ENCODE data around the gene ATF4. TPM values are rescaled to one million over a fixed set of nuclear protein-coding genes. Genes with fewer than 3 reads are reported as not detected.

ATF4 gene
- total and polyA plus RNA-seq, 4 donors: 179 to 882 (median 410) TPM

DNA sequence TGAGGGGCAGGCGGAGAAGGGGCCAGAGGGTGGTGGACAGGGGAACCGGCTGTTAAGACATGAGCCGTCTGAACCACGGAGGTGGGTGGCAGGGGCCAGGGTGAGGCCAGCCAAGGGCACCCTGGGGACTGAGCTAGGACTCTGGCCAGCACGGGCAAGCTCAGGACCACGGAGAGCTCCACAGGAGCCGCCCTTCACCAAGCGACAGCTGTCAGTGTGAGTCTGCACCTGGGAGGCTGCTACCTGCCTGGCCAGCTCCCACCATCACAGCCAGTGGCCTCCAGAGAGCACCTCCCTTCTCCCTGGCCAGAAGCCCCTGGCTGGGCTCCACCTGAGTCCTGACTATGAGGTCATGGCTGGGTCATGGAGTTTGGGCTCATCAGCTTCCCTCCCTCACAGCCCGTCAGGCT lies 41.9 kb upstream of the ATF4 start:
- no peak overlapping the region for H3K9ac ChIP-seq (ENCODE audit: insufficient read depth in 1 of 2, low read length in 2 of 2)
- no peak overlapping the region for H3K27ac ChIP-seq (ENCODE audit: low read depth in 1 of 2, low read length in 1 of 2)
- peaks cover 0 to 5% (median 0%) of the 10 kb centered on the region in 4 donors for H3K36me3 ChIP-seq (ENCODE audit: control insufficient read depth in 4 of 4, insufficient read depth in 4 of 4, low read length in 4 of 4)
- 65 to 77% methylated on average over 9 of the region's 9 CpGs for WGBS, 2 donors
- peaks cover 0 to 25% (median 0%) of the 10 kb centered on the region in 5 donors for H3K4me1 ChIP-seq (ENCODE audit: control insufficient read depth in 5 of 5, insufficient read depth in 5 of 5, low read length in 5 of 5)
- no peak overlapping the region for H3K4me3 ChIP-seq
- H3K9me3 ChIP-seq (ENCODE audit: control insufficient read depth in 4 of 4, insufficient read depth in 3 of 4, low read length in 3 of 4): no peaks in the 10 kb centered on the region
- no peak for TF ChIP-seq CTCF (IDR thresholded peaks at IDR 0.05; ENCODE audit: control extremely low read depth, extremely low read depth)
- no peak for ATAC-seq (ENCODE audit: insufficient read depth, low FRiP score)
- H3K27me3 ChIP-seq (ENCODE audit: control insufficient read depth in 3 of 3, insufficient read depth in 3 of 3, low read length in 2 of 3): no peaks in the 10 kb centered on the region
- no peak for DNase-seq

DNA sequence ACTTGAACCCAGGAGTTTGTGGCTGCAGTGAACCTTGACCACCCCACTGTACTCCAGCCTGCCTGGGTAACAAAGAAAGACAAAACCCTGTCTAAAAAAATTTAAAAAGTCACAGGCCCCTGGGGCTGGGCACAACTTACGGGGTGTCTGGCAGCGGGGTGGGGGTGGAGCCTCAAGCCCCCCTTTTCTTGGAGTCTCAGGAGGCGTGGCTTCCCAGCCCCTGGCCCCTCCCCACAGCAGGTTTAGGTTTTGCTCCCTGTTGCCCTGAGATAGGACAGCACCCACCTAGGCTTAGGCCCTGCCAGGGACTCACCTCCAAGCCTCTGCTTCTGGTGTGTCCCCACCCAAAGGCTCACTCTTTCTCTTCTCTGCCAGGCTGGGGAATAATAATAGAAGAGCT lies 41.1 kb upstream of the ATF4 start:
- H3K4me3 ChIP-seq: no peak overlapping the region
- peaks cover 0 to 19% (median 0%) of the 10 kb centered on the region in 5 donors for H3K4me1 ChIP-seq (ENCODE audit: control insufficient read depth in 5 of 5, insufficient read depth in 5 of 5, low read length in 5 of 5)
- no peak for TF ChIP-seq CTCF (IDR thresholded peaks at IDR 0.05; ENCODE audit: control extremely low read depth, extremely low read depth)
- WGBS, 2 donors: 81 to 90% methylated on average over 3 of the region's 3 CpGs
- H3K36me3 ChIP-seq (ENCODE audit: control insufficient read depth in 4 of 4, insufficient read depth in 4 of 4, low read length in 4 of 4): peaks cover 0 to 5% (median 0%) of the 10 kb centered on the region in 4 donors
- DNase-seq (no peak), ATAC-seq (ENCODE audit: insufficient read depth, low FRiP score) (no peak)
- no peak overlapping the region for H3K9ac ChIP-seq (ENCODE audit: insufficient read depth in 1 of 2, low read length in 2 of 2)
- no peaks in the 10 kb centered on the region for H3K27me3 ChIP-seq (ENCODE audit: control insufficient read depth in 3 of 3, insufficient read depth in 3 of 3, low read length in 2 of 3)
- no peaks in the 10 kb centered on the region for H3K9me3 ChIP-seq (ENCODE audit: control insufficient read depth in 4 of 4, insufficient read depth in 3 of 4, low read length in 3 of 4)
- no peak overlapping the region for H3K27ac ChIP-seq (ENCODE audit: low read depth in 1 of 2, low read length in 1 of 2)

- H3K4me3 ChIP-seq: no peak overlapping the region
- 75 to 94% methylated on average over 1 of the region's 1 CpG for WGBS, 2 donors
Measured at GRCh38 chr22:39480557-39480956, 39.8 kb upstream of the ATF4 start.

More at GRCh38 chr22:39480557-39480956, 39.8 kb upstream of the ATF4 start:
- no peaks in the 10 kb centered on the region for H3K9me3 ChIP-seq (ENCODE audit: control insufficient read depth in 4 of 4, insufficient read depth in 3 of 4, low read length in 3 of 4)
- no peak overlapping the region for H3K27ac ChIP-seq (ENCODE audit: low read depth in 1 of 2, low read length in 1 of 2)
- no peak overlapping the region for H3K9ac ChIP-seq (ENCODE audit: insufficient read depth in 1 of 2, low read length in 2 of 2)
- H3K27me3 ChIP-seq (ENCODE audit: control insufficient read depth in 3 of 3, insufficient read depth in 3 of 3, low read length in 2 of 3): no peaks in the 10 kb centered on the region
- H3K36me3 ChIP-seq (ENCODE audit: control insufficient read depth in 4 of 4, insufficient read depth in 4 of 4, low read length in 4 of 4): peaks cover 0 to 5% (median 0%) of the 10 kb centered on the region in 4 donors
- no peak for TF ChIP-seq CTCF (IDR thresholded peaks at IDR 0.05; ENCODE audit: control extremely low read depth, extremely low read depth)
- DNase-seq (no peak), ATAC-seq (ENCODE audit: insufficient read depth, low FRiP score) (no peak)
- H3K4me1 ChIP-seq (ENCODE audit: control insufficient read depth in 5 of 5, insufficient read depth in 5 of 5, low read length in 5 of 5): peaks cover 0 to 6% (median 0%) of the 10 kb centered on the region in 5 donors

Measured in lung (tissue), 12 donors.